Karpas-422 (cell line): ENCODE data around the gene PALM3. TPM values are rescaled to one million over a fixed set of nuclear protein-coding genes. Genes with fewer than 3 reads are reported as not detected.
A peak's percentile ranks its signal among the peaks of the same experiment; 100 is the strongest.

Experiments
- DNase-seq: peaks from one replicate; pipeline ENCODE4 v3.0.0-alpha.2; 2015
- H2AFZ ChIP-seq: fragments of 200-600 bp; sonication (generic); 2 replicates; pipeline ENCODE4 v1.6.1; 2014; ENCODE audit warnings: antibody characterized with exemption, low read length, mixed read lengths
- H3K27ac ChIP-seq: fragments of 200-600 bp; sonication (generic); 2 replicates; pipeline ENCODE4 v1.5.1; 2014; ENCODE audit warnings: mild to moderate bottlenecking, low read length, moderate library complexity
- H3K27me3 ChIP-seq: fragments of 200-600 bp; sonication (generic); 2 replicates; pipeline ENCODE4 v1.6.1; 2014; ENCODE audit warnings: low read length, mixed read lengths
- H3K36me3 ChIP-seq: fragments of 200-600 bp; sonication (generic); 2 replicates; pipeline ENCODE4 v1.6.1; 2014; ENCODE audit warnings: low read length, mixed read lengths; ENCODE audit not compliant: insufficient read depth
- H3K4me1 ChIP-seq: fragments of 200-600 bp; sonication (generic); 2 replicates; pipeline ENCODE4 v1.6.1; 2014; ENCODE audit warnings: mild to moderate bottlenecking, low read length, mixed read lengths
- H3K4me2 ChIP-seq: fragments of 200-600 bp; sonication (generic); 2 replicates; pipeline ENCODE4 v1.6.1; 2014; ENCODE audit warnings: low read length, low read depth, mild to moderate bottlenecking; ENCODE audit not compliant: poor library complexity, severe bottlenecking
- H3K4me3 ChIP-seq: fragments of 200-600 bp; sonication (generic); 2 replicates; pipeline ENCODE4 v1.5.1; 2014; ENCODE audit warnings: mild to moderate bottlenecking, antibody characterized with exemption, low read length, mixed read lengths
- H3K79me2 ChIP-seq: fragments of 200-600 bp; sonication (generic); 2 replicates; pipeline ENCODE4 v1.6.1; 2014; ENCODE audit warnings: mild to moderate bottlenecking, low read length, mixed read lengths
- H3K9ac ChIP-seq: fragments of 200-600 bp; sonication (generic); 2 replicates; pipeline ENCODE4 v1.6.0; 2014; ENCODE audit warnings: low read length
- H3K9me2 ChIP-seq: fragments of 200-600 bp; sonication (generic), shearing (Covaris generic); replicated peaks from 2 replicates; pipeline ENCODE4 v1.6.0; 2014; ENCODE audit warnings: mild to moderate bottlenecking, low read length, moderate library complexity; ENCODE audit not compliant: insufficient read depth
- H3K9me3 ChIP-seq: fragments of 300-700, 200-600 bp; sonication (generic); 2 replicates; pipeline ENCODE4 v1.6.1; 2014; ENCODE audit warnings: low read length, mixed read lengths
- H4K20me1 ChIP-seq: fragments of 200-600 bp; sonication (generic); 2 replicates; pipeline ENCODE4 v1.6.1; 2014; ENCODE audit warnings: mild to moderate bottlenecking, antibody characterized with exemption, low read length, low read depth; ENCODE audit not compliant: insufficient read depth
- total RNA-seq: library from RNA; depleted of rRNA; stranded (reverse); fragments of >200 nt; shearing (Covaris generic); gene quantifications from 2 replicates; pipeline ENCODE4 v1.2.3, GENCODE V29; 2014; ENCODE audit warnings: low replicate concordance

The PALM3 gene
- total RNA-seq, 1 experiment from 2014 or later: not detected

DNA sequence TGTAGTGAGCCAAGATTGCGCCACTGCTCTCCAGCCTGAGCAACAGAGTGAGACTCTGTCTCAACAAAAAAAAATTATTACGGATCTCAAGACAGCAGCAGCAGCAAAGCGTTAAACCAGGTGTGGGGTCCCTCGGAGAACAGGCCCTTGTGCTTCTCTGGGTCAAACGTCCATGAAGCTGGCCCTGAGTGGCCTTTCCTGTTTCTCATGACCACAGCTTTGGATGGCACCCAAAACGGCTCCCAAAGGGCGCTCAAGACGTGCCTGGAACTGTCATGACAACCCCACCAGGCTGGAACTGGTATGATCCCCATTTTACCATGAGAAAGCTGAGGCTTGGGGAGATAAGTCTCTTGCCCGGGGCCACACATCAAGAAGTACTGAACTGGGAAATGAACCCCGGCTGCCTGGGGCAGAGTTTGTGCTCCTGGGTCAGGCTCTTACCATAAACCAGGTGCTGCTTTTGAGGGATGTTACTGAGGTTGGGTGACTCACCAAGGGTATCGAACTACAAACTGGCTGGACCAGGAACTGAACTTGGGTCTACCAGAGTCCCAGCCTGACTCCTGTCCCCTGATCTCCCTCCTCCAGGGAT is 40.3 kb upstream of the PALM3 start:
- Histone ChIP-seq H2AFZ (no peak overlapping the region), H3K9ac (no peak overlapping the region), H3K27ac (no peak overlapping the region), H3K9me2 (no peaks in the 10 kb centered on the region), H3K4me1 (no peaks in the 10 kb centered on the region), H3K4me3 (no peak overlapping the region), H3K36me3 (no peaks in the 10 kb centered on the region), H3K79me2 (no peaks in the 10 kb centered on the region), H3K4me2 (no peak overlapping the region), H3K9me3 (no peaks in the 10 kb centered on the region), H3K27me3 (no peaks in the 10 kb centered on the region), H4K20me1 (no peaks in the 10 kb centered on the region)
- DNase-seq: peak; percentile 40

DNA sequence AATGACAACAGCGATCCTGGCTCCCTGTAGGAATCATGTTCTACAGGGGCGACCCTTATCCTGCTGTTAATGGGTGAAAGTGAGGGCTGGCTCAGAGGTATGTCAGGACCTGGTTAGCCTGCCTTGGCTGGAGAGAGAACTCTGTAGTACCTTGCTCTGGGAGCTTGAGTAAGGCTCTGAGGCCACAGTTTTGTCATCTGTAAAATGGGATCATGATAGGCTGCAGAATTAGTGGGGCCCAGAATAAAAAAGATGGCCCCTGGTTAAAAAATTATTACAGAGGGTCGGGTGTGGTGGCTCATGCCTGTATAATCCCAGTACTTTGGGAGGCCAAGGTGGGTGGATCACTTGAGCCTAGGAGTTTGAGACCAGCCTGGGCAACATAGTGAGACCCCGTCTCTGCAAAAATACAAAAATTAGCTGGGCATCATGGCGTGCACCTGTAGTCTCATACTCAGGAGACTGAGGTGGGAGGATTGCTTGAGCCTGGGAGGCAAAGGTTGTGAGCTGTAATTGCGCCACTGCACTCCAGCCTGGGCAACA is 39.2 kb upstream of the PALM3 start:
- Histone ChIP-seq H3K9me2 (no peaks in the 10 kb centered on the region), H4K20me1 (no peaks in the 10 kb centered on the region), H3K9me3 (no peaks in the 10 kb centered on the region), H3K9ac (no peak overlapping the region), H3K4me1 (no peaks in the 10 kb centered on the region), H3K79me2 (no peaks in the 10 kb centered on the region), H3K4me2 (no peak overlapping the region), H3K36me3 (no peaks in the 10 kb centered on the region), H3K4me3 (no peak overlapping the region), H3K27me3 (no peaks in the 10 kb centered on the region), H3K27ac (no peak overlapping the region), H2AFZ (no peak overlapping the region)
- no peak for DNase-seq

DNA sequence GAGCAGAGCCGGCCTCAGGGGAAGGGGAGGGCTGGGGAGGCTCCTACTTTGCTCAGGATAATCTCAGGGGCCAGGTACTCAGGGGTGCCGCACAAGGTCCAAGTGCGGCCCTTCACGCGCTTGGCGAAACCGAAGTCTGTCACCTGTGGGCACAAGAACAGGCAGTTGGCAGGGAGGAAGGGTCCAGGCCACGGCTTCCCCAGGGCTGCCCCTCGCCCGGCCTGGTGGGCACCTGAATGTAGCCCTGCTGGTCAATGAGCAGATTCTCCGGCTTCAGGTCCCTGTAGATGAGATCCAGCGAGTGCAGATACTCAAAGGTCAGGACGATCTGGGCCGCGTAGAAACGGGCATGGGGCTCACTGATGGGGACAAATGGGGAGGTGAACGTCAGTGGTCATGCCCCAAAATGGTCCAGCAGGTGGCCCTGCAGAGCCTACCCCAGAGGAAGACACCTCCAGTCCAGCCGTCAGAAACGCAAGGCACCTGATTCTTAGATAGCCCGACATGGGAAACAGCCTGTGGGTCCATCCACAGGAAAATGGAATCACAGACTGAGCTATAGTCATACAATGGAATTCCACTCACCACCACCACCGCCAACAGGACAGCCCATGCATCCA is 35.8 kb upstream of the PALM3 start:
- peaks cover 4% of the 10 kb centered on the region; the same call in 1 of the 2 replicates for H3K9me3 ChIP-seq
- no peaks in the 10 kb centered on the region for H3K4me1 ChIP-seq
- H3K36me3 ChIP-seq: no peaks in the 10 kb centered on the region; the same call in 1 of the 2 replicates
- no peak overlapping the region for H3K27ac ChIP-seq
- no peaks in the 10 kb centered on the region for H3K27me3 ChIP-seq
- no peaks in the 10 kb centered on the region for H3K9me2 ChIP-seq
- no peak overlapping the region for H3K9ac ChIP-seq
- H3K4me3 ChIP-seq: no peak overlapping the region
- DNase-seq: peak; percentile 38
- H4K20me1 ChIP-seq: no peaks in the 10 kb centered on the region
- no peak overlapping the region for H2AFZ ChIP-seq
- H3K4me2 ChIP-seq: no peak overlapping the region
- H3K79me2 ChIP-seq: no peaks in the 10 kb centered on the region

DNA sequence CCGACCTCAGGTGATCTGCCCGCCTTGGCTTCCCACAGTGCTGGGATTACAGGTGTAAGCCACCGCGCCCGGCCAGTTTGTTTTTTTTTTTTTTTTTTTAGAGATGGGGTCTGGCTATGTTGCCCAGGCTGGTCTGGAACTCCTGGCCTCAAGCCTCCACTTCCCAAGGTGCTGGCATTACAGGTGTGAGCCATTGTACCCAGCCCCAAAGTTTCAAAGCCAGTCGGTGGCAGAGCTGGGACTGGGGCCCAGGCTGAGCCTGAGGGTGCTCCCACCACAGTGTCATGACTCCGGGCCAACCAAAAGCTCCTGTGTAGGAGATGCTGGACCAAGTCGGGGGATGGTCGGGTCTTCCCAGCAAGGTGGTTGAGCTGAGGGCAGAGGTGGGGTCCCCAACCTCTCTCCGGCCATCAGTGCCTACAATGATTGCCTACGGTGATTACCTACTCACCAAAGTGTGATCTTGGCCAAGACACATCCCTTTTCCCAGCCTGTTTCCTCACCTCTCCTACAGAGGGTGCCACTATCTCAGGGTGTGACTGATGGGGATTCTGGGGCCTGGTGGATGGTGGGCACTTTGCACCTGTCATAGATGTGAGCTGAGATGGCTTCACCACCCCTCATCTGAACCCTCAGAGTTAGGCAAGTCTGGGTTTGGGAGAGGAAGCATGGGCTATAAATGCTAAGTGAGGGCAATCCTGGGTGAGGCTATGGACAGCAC is 34.6 kb upstream of the PALM3 start:
- H3K9me3 ChIP-seq: peaks cover 4% of the 10 kb centered on the region; the same call in 1 of the 2 replicates
- peak; percentile 41 for DNase-seq
- peaks cover 9% of the 10 kb centered on the region for H3K4me1 ChIP-seq
- H3K27me3 ChIP-seq: no peaks in the 10 kb centered on the region
- H3K4me2 ChIP-seq: no peak overlapping the region
- H3K27ac ChIP-seq: no peak overlapping the region
- no peaks in the 10 kb centered on the region for H3K79me2 ChIP-seq
- H4K20me1 ChIP-seq: no peaks in the 10 kb centered on the region
- no peak overlapping the region for H3K9ac ChIP-seq
- no peaks in the 10 kb centered on the region for H3K9me2 ChIP-seq
- H3K36me3 ChIP-seq: no peaks in the 10 kb centered on the region; the same call in 1 of the 2 replicates
- H3K4me3 ChIP-seq: no peak overlapping the region
- H2AFZ ChIP-seq: no peak overlapping the region

DNA sequence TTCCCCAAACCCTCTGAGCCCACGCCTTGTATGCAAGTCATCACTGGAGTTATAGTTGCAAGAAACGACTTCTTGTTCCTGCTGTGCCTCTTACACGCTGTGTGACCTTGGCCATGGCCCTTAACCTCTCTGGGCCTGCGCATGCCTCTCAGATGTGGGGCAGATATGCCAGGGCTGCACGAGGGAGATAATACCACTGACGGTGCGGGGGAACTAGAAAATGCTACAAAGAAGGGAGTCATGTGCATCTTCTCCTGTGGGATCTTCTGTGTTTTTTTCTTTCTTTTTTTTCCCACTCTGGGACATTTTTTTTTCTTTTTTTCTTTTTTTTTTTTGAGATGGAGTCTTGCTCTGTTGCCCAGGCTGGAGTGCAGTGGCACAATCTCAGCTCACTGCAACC is 33.0 kb upstream of the PALM3 start:
- H3K4me3 ChIP-seq: no peak overlapping the region
- no peak overlapping the region for H2AFZ ChIP-seq
- peaks cover 4% of the 10 kb centered on the region; the same call in 1 of the 2 replicates for H3K9me3 ChIP-seq
- no peak overlapping the region for H3K4me2 ChIP-seq
- no peaks in the 10 kb centered on the region for H3K27me3 ChIP-seq
- no peaks in the 10 kb centered on the region for H4K20me1 ChIP-seq
- H3K9me2 ChIP-seq: no peaks in the 10 kb centered on the region
- no peaks in the 10 kb centered on the region; the same call in 1 of the 2 replicates for H3K36me3 ChIP-seq
- DNase-seq: no peak
- no peak overlapping the region for H3K27ac ChIP-seq
- no peaks in the 10 kb centered on the region for H3K79me2 ChIP-seq
- peaks cover 11% of the 10 kb centered on the region for H3K4me1 ChIP-seq
- no peak overlapping the region for H3K9ac ChIP-seq

DNA sequence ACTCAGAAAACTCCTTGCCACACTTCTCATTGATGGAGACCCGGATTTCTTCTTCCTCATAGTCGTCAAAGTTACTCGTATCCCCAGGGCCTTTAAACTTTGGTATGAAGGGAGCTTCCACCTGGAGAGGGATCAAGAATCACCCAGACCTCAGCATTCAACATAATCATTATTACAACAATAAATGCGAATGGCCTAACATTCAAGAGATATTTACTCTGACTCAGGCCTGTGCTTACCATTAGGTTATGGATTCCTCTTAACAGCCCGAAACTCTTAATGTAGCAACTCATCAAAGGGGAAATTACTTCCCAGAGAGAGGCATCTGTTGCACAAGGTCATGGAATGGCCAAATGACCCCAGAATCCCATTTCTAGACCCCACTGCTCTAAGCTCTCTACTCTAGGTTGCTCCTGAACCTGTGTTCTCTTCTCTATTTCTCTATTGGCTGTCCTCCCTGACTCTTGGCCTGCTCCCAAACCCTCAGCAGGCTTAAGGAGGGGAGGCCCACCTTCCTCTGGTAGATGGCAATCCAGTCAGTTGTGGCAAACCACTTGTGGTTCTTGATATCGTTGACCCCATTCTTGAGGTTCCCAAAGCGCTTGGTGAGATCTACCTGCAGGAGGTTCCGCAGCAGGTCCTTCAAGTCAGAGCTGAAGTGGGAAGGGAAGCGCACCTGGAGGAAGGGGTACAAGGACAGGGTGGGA is 31.4 kb upstream of the PALM3 start:
- Histone ChIP-seq H3K36me3 (peaks cover 5% of the 10 kb centered on the region), H3K9me2 (no peaks in the 10 kb centered on the region), H3K79me2 (peaks cover 12% of the 10 kb centered on the region), H3K9me3 (peaks cover 4% of the 10 kb centered on the region; the same call in 1 of the 2 replicates), H3K4me1 (peaks cover 20% of the 10 kb centered on the region), H3K9ac (no peak overlapping the region), H3K27me3 (no peaks in the 10 kb centered on the region), H3K4me2 (no peak overlapping the region), H3K27ac (no peak overlapping the region), H2AFZ (no peak overlapping the region), H3K4me3 (no peak overlapping the region), H4K20me1 (no peaks in the 10 kb centered on the region)
- peak; percentile 40 for DNase-seq

DNA sequence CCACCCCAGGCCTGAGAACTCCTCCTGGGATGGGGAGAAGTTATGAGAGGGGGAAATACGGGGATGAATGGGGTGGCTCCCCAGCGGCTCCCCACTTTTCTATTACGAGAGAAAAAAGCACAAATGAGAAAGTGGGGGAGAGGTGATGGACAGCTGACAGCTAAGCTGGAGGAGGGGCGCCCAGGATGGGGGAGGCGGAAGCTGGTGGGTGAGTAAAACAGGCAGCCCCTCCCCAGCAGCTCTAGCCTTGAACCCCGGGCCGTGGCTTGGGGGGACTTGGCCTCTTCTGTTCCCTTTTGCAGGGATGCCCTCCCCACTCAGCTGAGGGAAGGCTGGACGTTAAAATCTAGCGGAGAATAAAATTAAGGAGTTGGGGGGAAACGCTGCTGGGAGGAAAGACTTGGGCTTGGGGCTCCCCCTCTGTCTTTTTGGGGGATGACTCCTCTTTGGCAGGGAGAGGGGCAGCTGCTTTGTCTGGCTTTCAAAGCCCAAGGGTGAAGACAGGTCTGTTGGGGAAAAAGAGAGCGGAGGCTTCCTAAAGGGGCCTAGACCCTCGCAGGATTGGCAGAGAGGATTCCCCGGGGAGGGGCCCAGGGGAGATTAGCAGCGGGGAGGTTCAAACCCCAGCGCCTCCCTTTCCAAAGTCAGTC is 30.1 kb upstream of the PALM3 start:
- peak; percentile 73 for DNase-seq
- peak overlapping the region; percentile 94 for H3K9ac ChIP-seq
- peaks cover 7% of the 10 kb centered on the region for H3K36me3 ChIP-seq
- peaks cover 20% of the 10 kb centered on the region for H3K4me1 ChIP-seq
- peak overlapping the region; percentile 100 for H3K4me2 ChIP-seq
- H3K79me2 ChIP-seq: peaks cover 14% of the 10 kb centered on the region
- peaks cover 4% of the 10 kb centered on the region; the same call in 1 of the 2 replicates for H3K9me3 ChIP-seq
- no peaks in the 10 kb centered on the region for H3K27me3 ChIP-seq
- no peaks in the 10 kb centered on the region for H4K20me1 ChIP-seq
- H3K27ac ChIP-seq: peak overlapping the region; percentile 80
- no peaks in the 10 kb centered on the region for H3K9me2 ChIP-seq
- H2AFZ ChIP-seq: peak overlapping the region; percentile 81; the same call in 1 of the 2 replicates
- peak overlapping the region; percentile 98 for H3K4me3 ChIP-seq
